ENCODE measurements around the gene ADCY4. TPM values are rescaled to one million over a fixed set of nuclear protein-coding genes. Genes with fewer than 3 reads are reported as not detected.

ADCY4 gene
- total and polyA plus RNA-seq, 2 donors (not counting 1 experiment from before 2014, with no cell fraction given), result 2.3 to 7.8 TPM

GRCh38 chr14:24269368-24269767 is 65.5 kb downstream of the ADCY4 start:
- ChIA-PET POLR2A (interaction anchor here (2.9 kb wide), 1 partner anchor 27 kb away, joined by 51 read pairs; the partner anchor contains the start of gene TINF2), CTCF (interaction anchor here (1.0 to 4.2 kb wide), 8 partner anchors 22 to 55 kb away, joined by 3 to 40 read pairs (median 21); partner anchors contain the start of genes CHMP4A, CIDEB, LTB4R and LTB4R2)
- ATAC-seq (ENCODE audit: low read depth), result no peak
- peaks cover 29 to 35% of the 10 kb centered on the region in 2 donors for H3K4me1 ChIP-seq (ENCODE audit: control insufficient read depth in 2 of 2, insufficient read depth in 2 of 2, low read length in 2 of 2)
- peaks cover 11% of the 10 kb centered on the region for H3K79me2 ChIP-seq (ENCODE audit: control insufficient read depth, insufficient read depth, low read length)
- no peaks in the 10 kb centered on the region for H3K27me3 ChIP-seq (replicated peaks in 1 of 4; ENCODE audit: control extremely low read depth in 1 of 4, control insufficient read depth in 3 of 4, insufficient read depth in 4 of 4, low read length in 3 of 4)
- peaks cover 40% of the 10 kb centered on the region for H3K4me1 Mint-ChIP-seq
- H3K4me2 ChIP-seq (replicated peaks; ENCODE audit: low read depth, low read length, poor library complexity, severe bottlenecking), result no peak overlapping the region
- TF ChIP-seq EZH2 (IDR thresholded peaks at IDR 0.05; ENCODE audit: borderline replicate concordance, insufficient read depth, low read depth, low read length, poor library complexity, severe bottlenecking) (no peak), CTCF (IDR thresholded peaks at IDR 0.05) (no peak)
- H3K9me3 ChIP-seq (ENCODE audit: control extremely low read depth in 1 of 3, control insufficient read depth in 2 of 3, insufficient read depth in 1 of 3, low read length in 2 of 3), result no peaks in the 10 kb centered on the region
- WGBS (ENCODE audit: insufficient coverage), result 91% methylated on average over 8 of the region's 8 CpGs
- H4K20me1 ChIP-seq (ENCODE audit: control insufficient read depth, insufficient read depth, low read length, poor library complexity, severe bottlenecking), result no peaks in the 10 kb centered on the region
- peak overlapping the region; percentile 37 for H3K4me3 Mint-ChIP-seq
- no peaks in the 10 kb centered on the region for H3K27me3 Mint-ChIP-seq
- peak overlapping the region; percentile 15 for H3K27ac Mint-ChIP-seq
- intact Hi-C loops (cut with micrococcal nuclease), result no loop called here
- H3K9ac ChIP-seq (ENCODE audit: low read length), result no peak overlapping the region
- no peak for DNase-seq
- no peak overlapping the region for H3K27ac ChIP-seq (ENCODE audit: low read length in 2 of 2)
- no peak overlapping the region for H3K4me3 ChIP-seq (ENCODE audit: control extremely low read depth in 1 of 5, extremely low read depth in 1 of 5, insufficient read depth in 1 of 5, low read depth in 2 of 5, low read length in 4 of 5)
- H3K9me3 Mint-ChIP-seq (ENCODE audit: insufficient read depth), result no peaks in the 10 kb centered on the region
- peaks cover 0 to 39% of the 10 kb centered on the region in 2 experiments for H3K36me3 ChIP-seq (replicated peaks in 1 of 2; ENCODE audit: control extremely low read depth in 1 of 2, control insufficient read depth in 1 of 2, extremely low read depth in 1 of 2, insufficient read depth in 2 of 2, low read length in 1 of 2)
- H2AFZ ChIP-seq (ENCODE audit: insufficient read depth, low read depth, low read length, poor library complexity, severe bottlenecking), result no peak overlapping the region

Small RNAs within 50 kb of the gene (small RNA-seq; reads per million reads assigned to genes)
- gene RF00026 (ENCODE audit: insufficient read length, low read depth, low replicate concordance), result not detected

Other genes with a start within 250 kb of the ADCY4 start
Only the 30 nearest of the 33 such genes appear.
- 8.1 and 8.8 TPM in 2 replicates for gene NRL, start 220.1 kb downstream of the ADCY4 start, total RNA-seq
- gene NRL, start 220.1 kb downstream of the ADCY4 start, polyA plus RNA-seq, result 4.8 and 7.0 TPM in 2 replicates
- 2.6 and 3.6 TPM in 2 replicates for gene FITM1, start 204.4 kb downstream of the ADCY4 start, total RNA-seq
- 3.3 and 4.6 TPM in 2 replicates for gene FITM1, start 204.4 kb downstream of the ADCY4 start, polyA plus RNA-seq
- 227 and 237 TPM in 2 replicates for gene PSME1, start 198.9 kb downstream of the ADCY4 start, total RNA-seq
- 257 and 295 TPM in 2 replicates for gene PSME1, start 198.9 kb downstream of the ADCY4 start, polyA plus RNA-seq
- gene EMC9, start 193.5 kb downstream of the ADCY4 start, total RNA-seq, result 24.7 and 26.4 TPM in 2 replicates
- gene EMC9, start 193.5 kb downstream of the ADCY4 start, polyA plus RNA-seq, result 19.3 and 25.9 TPM in 2 replicates
- 127 and 141 TPM in 2 replicates for gene PSME2, start 188.5 kb downstream of the ADCY4 start, total RNA-seq
- gene PSME2, start 188.5 kb downstream of the ADCY4 start, polyA plus RNA-seq, result 126 and 137 TPM in 2 replicates
- gene RNF31, start 187.6 kb downstream of the ADCY4 start, total RNA-seq, result 103 and 114 TPM in 2 replicates
- 48.3 and 69.8 TPM in 2 replicates for gene RNF31, start 187.6 kb downstream of the ADCY4 start, polyA plus RNA-seq
- 243 and 269 TPM in 2 replicates for gene IRF9, start 173.8 kb downstream of the ADCY4 start, total RNA-seq
- 191 and 237 TPM in 2 replicates for gene IRF9, start 173.8 kb downstream of the ADCY4 start, polyA plus RNA-seq
- 48.4 and 62.1 TPM in 2 replicates for gene REC8, start 163.0 kb downstream of the ADCY4 start, total RNA-seq
- gene REC8, start 163.0 kb downstream of the ADCY4 start, polyA plus RNA-seq, result 34.0 and 39.5 TPM in 2 replicates
- gene IPO4, start 146.3 kb downstream of the ADCY4 start, total RNA-seq, result 29.8 and 35.0 TPM in 2 replicates
- gene IPO4, start 146.3 kb downstream of the ADCY4 start, polyA plus RNA-seq, result 26.7 and 28.3 TPM in 2 replicates
- 24.5 and 33.9 TPM in 2 replicates for gene TM9SF1, start 139.6 kb downstream of the ADCY4 start, total RNA-seq
- gene TM9SF1, start 139.6 kb downstream of the ADCY4 start, polyA plus RNA-seq, result 7.6 and 10.0 TPM in 2 replicates
- gene TSSK4, start 129.4 kb downstream of the ADCY4 start, total RNA-seq, result 1.7 TPM in 2 replicates
- gene TSSK4, start 129.4 kb downstream of the ADCY4 start, polyA plus RNA-seq, result 0.14 and 0.45 TPM in 2 replicates
- gene CHMP4A, start 121.6 kb downstream of the ADCY4 start, total RNA-seq, result 102 and 103 TPM in 2 replicates
- gene CHMP4A, start 121.6 kb downstream of the ADCY4 start, polyA plus RNA-seq, result 91.2 and 95.1 TPM in 2 replicates
- 11.3 and 17.0 TPM in 2 replicates for gene MDP1, start 119.0 kb downstream of the ADCY4 start, total RNA-seq
- 22.6 and 28.1 TPM in 2 replicates for gene MDP1, start 119.0 kb downstream of the ADCY4 start, polyA plus RNA-seq
- 86.6 and 98.5 TPM in 2 replicates for gene NEDD8, start 102.7 kb downstream of the ADCY4 start, total RNA-seq
- 86.7 and 104 TPM in 2 replicates for gene NEDD8, start 102.7 kb downstream of the ADCY4 start, polyA plus RNA-seq
- gene GMPR2, start 102.1 kb downstream of the ADCY4 start, total RNA-seq, result 58.7 and 64.3 TPM in 2 replicates
- gene GMPR2, start 102.1 kb downstream of the ADCY4 start, polyA plus RNA-seq, result 33.3 and 39.7 TPM in 2 replicates
- 165 and 169 TPM in 2 replicates for gene TINF2, start 92.4 kb downstream of the ADCY4 start, total RNA-seq
- 103 and 108 TPM in 2 replicates for gene TINF2, start 92.4 kb downstream of the ADCY4 start, polyA plus RNA-seq
- 11.4 and 11.9 TPM in 2 replicates for gene TGM1, start 71.9 kb downstream of the ADCY4 start, total RNA-seq
- gene TGM1, start 71.9 kb downstream of the ADCY4 start, polyA plus RNA-seq, result 2.7 and 4.9 TPM in 2 replicates
- 57.9 and 70.1 TPM in 2 replicates for gene RABGGTA, start 63.5 kb downstream of the ADCY4 start, total RNA-seq
- 134 and 159 TPM in 2 replicates for gene RABGGTA, start 63.5 kb downstream of the ADCY4 start, polyA plus RNA-seq
- 42.7 and 43.7 TPM in 2 replicates for gene DHRS1, start 35.3 kb downstream of the ADCY4 start, total RNA-seq
- gene DHRS1, start 35.3 kb downstream of the ADCY4 start, polyA plus RNA-seq, result 69.9 and 76.9 TPM in 2 replicates
- 22.6 and 24.5 TPM in 2 replicates for gene NOP9, start 35.2 kb downstream of the ADCY4 start, total RNA-seq
- gene NOP9, start 35.2 kb downstream of the ADCY4 start, polyA plus RNA-seq, result 9.7 and 13.7 TPM in 2 replicates
- 32.8 and 34.3 TPM in 2 replicates for gene CIDEB, start 27.1 kb downstream of the ADCY4 start, total RNA-seq
- gene CIDEB, start 27.1 kb downstream of the ADCY4 start, polyA plus RNA-seq, result 17.9 and 26.2 TPM in 2 replicates
- 10.1 and 11.7 TPM in 2 replicates for gene LTB4R2, start 24.9 kb downstream of the ADCY4 start, total RNA-seq
- 9.0 and 10.7 TPM in 2 replicates for gene LTB4R2, start 24.9 kb downstream of the ADCY4 start, polyA plus RNA-seq
- gene LTB4R, start 23.6 kb downstream of the ADCY4 start, total RNA-seq, result 8.8 and 9.2 TPM in 2 replicates
- 15.7 and 19.1 TPM in 2 replicates for gene LTB4R, start 23.6 kb downstream of the ADCY4 start, polyA plus RNA-seq
- gene RIPK3, start 4.9 kb upstream of the ADCY4 start, total RNA-seq, result 76.6 and 77.6 TPM in 2 replicates
- 58.5 and 65.5 TPM in 2 replicates for gene RIPK3, start 4.9 kb upstream of the ADCY4 start, polyA plus RNA-seq
- gene NFATC4, start 33.1 kb upstream of the ADCY4 start, total RNA-seq, result 7.6 and 7.9 TPM in 2 replicates
- gene NFATC4, start 33.1 kb upstream of the ADCY4 start, polyA plus RNA-seq, result 3.1 and 3.7 TPM in 2 replicates
- gene NYNRIN, start 63.9 kb upstream of the ADCY4 start, total RNA-seq, result 0.29 and 0.34 TPM in 2 replicates
- gene NYNRIN, start 63.9 kb upstream of the ADCY4 start, polyA plus RNA-seq, result 0.04 TPM in 2 replicates
- gene CBLN3, start 94.6 kb upstream of the ADCY4 start, total RNA-seq, result 128 and 134 TPM in 2 replicates
- 29.1 and 35.0 TPM in 2 replicates for gene CBLN3, start 94.6 kb upstream of the ADCY4 start, polyA plus RNA-seq
- 182 and 184 TPM in 2 replicates for gene KHNYN, start 94.9 kb upstream of the ADCY4 start, total RNA-seq
- gene KHNYN, start 94.9 kb upstream of the ADCY4 start, polyA plus RNA-seq, result 74.4 and 111 TPM in 2 replicates
- 107 and 126 TPM in 2 replicates for gene SDR39U1, start 107.7 kb upstream of the ADCY4 start, total RNA-seq
- 247 and 248 TPM in 2 replicates for gene SDR39U1, start 107.7 kb upstream of the ADCY4 start, polyA plus RNA-seq
- gene CMA1, start 173.2 kb upstream of the ADCY4 start, total RNA-seq, result not detected in 2 replicates
- gene CMA1, start 173.2 kb upstream of the ADCY4 start, polyA plus RNA-seq, result not detected in 2 replicates

Data from B cell (primary cell).